ENCODE data around the gene UBE2L6.

Gene UBE2L6

GRCh38 chr11:57530215-57530595, 37.3 kb downstream of the UBE2L6 start:
- DNase-seq (ENCODE audit: low spot score): no peak

- no peak for DNase-seq (ENCODE audit: low spot score)
Observed at GRCh38 chr11:57529012-57529411, 38.5 kb downstream of the UBE2L6 start.

GRCh38 chr11:57527056-57527631, 40.3 kb downstream of the UBE2L6 start:
- peak; percentile 70 for DNase-seq (ENCODE audit: low spot score)

- DNase-seq (ENCODE audit: low spot score): no peak
Observed at GRCh38 chr11:57523419-57523818, 44.1 kb downstream of the UBE2L6 start.

GRCh38 chr11:57521116-57521515, 46.4 kb downstream of the UBE2L6 start:
- no peak for DNase-seq (ENCODE audit: low spot score)

- no peak for DNase-seq (ENCODE audit: low spot score)
Observed at GRCh38 chr11:57516061-57516443, 51.4 kb downstream of the UBE2L6 start.

GRCh38 chr11:57515332-57516060, 52.0 kb downstream of the UBE2L6 start, which contains the start of gene SLC43A1:
Gene SLC43A1 (minus strand): TSS chr11:57515702. CDS start chr11:57514111, 1,591 bp downstream.
- peak; percentile 67 for DNase-seq (ENCODE audit: low spot score)

GRCh38 chr11:57514538-57515331, 52.7 kb downstream of the UBE2L6 start:
- DNase-seq (ENCODE audit: low spot score): peak; percentile 59

- peak; percentile 52 for DNase-seq (ENCODE audit: low spot score)
Observed at GRCh38 chr11:57513911-57514537, 53.4 kb downstream of the UBE2L6 start.

GRCh38 chr11:57513452-57513795, 54.0 kb downstream of the UBE2L6 start:
- DNase-seq (ENCODE audit: low spot score): no peak

- DNase-seq (ENCODE audit: low spot score): no peak
Observed at GRCh38 chr11:57512646-57513451, 54.6 kb downstream of the UBE2L6 start.

GRCh38 chr11:57511741-57512430, 55.6 kb downstream of the UBE2L6 start:
- no peak for DNase-seq (ENCODE audit: low spot score)

- DNase-seq (ENCODE audit: low spot score): no peak
Observed at GRCh38 chr11:57508341-57509170, 58.9 kb downstream of the UBE2L6 start.

GRCh38 chr11:57506522-57506921, 61.0 kb downstream of the UBE2L6 start:
- no peak for DNase-seq (ENCODE audit: low spot score)

- no peak for DNase-seq (ENCODE audit: low spot score)
Observed at GRCh38 chr11:57504511-57504910, 63.0 kb downstream of the UBE2L6 start.

GRCh38 chr11:57502870-57503269, 64.6 kb downstream of the UBE2L6 start:
- no peak for DNase-seq (ENCODE audit: low spot score)

GRCh38 chr11:57502376-57502775, 65.1 kb downstream of the UBE2L6 start:
- DNase-seq (ENCODE audit: low spot score): no peak

- no peak for DNase-seq (ENCODE audit: low spot score)
Observed at GRCh38 chr11:57501953-57502352, 65.5 kb downstream of the UBE2L6 start.

Data from ecto neural progenitor cell (in vitro differentiated cells).